ENCODE data around the gene REP15. TPM values are rescaled to one million over a fixed set of nuclear protein-coding genes. Genes with fewer than 3 reads are reported as not detected.

The REP15 gene
- total RNA-seq, 1 experiment from 2014 or later = 1.3 TPM

- no peaks in the 10 kb centered on the region for H3K9me3 Mint-ChIP-seq
- Histone ChIP-seq H4K91ac (ENCODE audit: insufficient read length, low read depth, low read length) (no peak overlapping the region), H2BK12ac (ENCODE audit: insufficient read length, low read depth, low read length) (no peak overlapping the region), H3K18ac (ENCODE audit: insufficient read length, low read depth, low read length) (no peak overlapping the region), H2BK20ac (ENCODE audit: low read depth, low read length, poor library complexity, severe bottlenecking) (no peak overlapping the region), H3K9ac (ENCODE audit: extremely low read depth, insufficient read length, low read length) (no peak overlapping the region), H4K8ac (replicated peaks; ENCODE audit: insufficient read length, low read depth, low read length) (no peak overlapping the region), H3K27me3 (ENCODE audit: insufficient read depth, low read length) (no peaks in the 10 kb centered on the region), H3K4me1 (ENCODE audit: insufficient read depth, low read length) (no peaks in the 10 kb centered on the region), H4K5ac (ENCODE audit: insufficient read length, low read depth, low read length) (no peak overlapping the region), H3K56ac (ENCODE audit: insufficient read length, low read depth, low read length) (no peak overlapping the region), H2AK5ac (ENCODE audit: insufficient read length, low read length) (no peak overlapping the region), H3K23me2 (ENCODE audit: insufficient read length, low read depth, low read length, poor library complexity, severe bottlenecking) (no peaks in the 10 kb centered on the region), H3K14ac (ENCODE audit: insufficient read depth, low read length) (no peak overlapping the region), H2AFZ (ENCODE audit: low read length) (no peak overlapping the region), H3K9me3 (ENCODE audit: control insufficient read depth, low read depth, low read length) (no peaks in the 10 kb centered on the region), H2BK120ac (ENCODE audit: low read depth, low read length, poor library complexity, severe bottlenecking) (no peak overlapping the region), H2BK5ac (ENCODE audit: insufficient read length, low read length) (no peak overlapping the region), H3K4ac (ENCODE audit: low read depth, low read length) (no peak overlapping the region), H3K79me1 (ENCODE audit: insufficient read depth, low read depth, low read length, poor library complexity, severe bottlenecking) (no peaks in the 10 kb centered on the region), H3K4me2 (ENCODE audit: insufficient read depth, insufficient read length, low read length) (no peak overlapping the region), H3K79me2 (ENCODE audit: insufficient read depth, low read length) (no peaks in the 10 kb centered on the region), H3K23ac (ENCODE audit: insufficient read length, low read depth, low read length) (no peak overlapping the region), H3K27ac (ENCODE audit: insufficient read length, low read depth, low read length) (no peak overlapping the region), H2BK15ac (ENCODE audit: low read depth, low read length) (no peak overlapping the region), H3T11ph (ENCODE audit: low read length) (no peak overlapping the region), H4K20me1 (ENCODE audit: control insufficient read depth, insufficient read depth, insufficient read length) (peaks cover 2% of the 10 kb centered on the region)
- no peak for TF ChIP-seq CTCF (conservative IDR thresholded peaks at IDR 0.05)
- WGBS (ENCODE audit: extremely low coverage, insufficient read length, low lambda C conversion rate) = no CpG with 5 or more reads among the region's 3 CpGs
- no peak for DNase-seq
- H3K27ac Mint-ChIP-seq = no peak overlapping the region
- H3K4me3 Mint-ChIP-seq = no peak overlapping the region
- no peaks in the 10 kb centered on the region for H3K4me1 Mint-ChIP-seq
- H3K27me3 Mint-ChIP-seq (ENCODE audit: low read depth) = no peaks in the 10 kb centered on the region
- H3K36me3 Mint-ChIP-seq (ENCODE audit: insufficient read depth in 1 of 3, low read depth in 3 of 3) = peaks cover 0 to 15% (median 8%) of the 10 kb centered on the region in 3 experiments; a peak in 4 of 7 replicates
Measured at GRCh38 chr12:27666510-27666909, 29.7 kb upstream of the REP15 start.
